PFSK-1 (cell line): ENCODE results near the gene SYTL5.

Experiments used
- FOXP2 ChIP-seq: optimal IDR thresholded peaks from 2 replicates; pipeline ENCODE3; 2011; ENCODE audit warnings: borderline replicate concordance, control low read depth, inconsistent platforms; ENCODE audit not compliant: insufficient read depth; ENCODE audit errors: extremely low read length, extremely low read depth
- POLR2AphosphoS5 ChIP-seq: IDR thresholded peaks from 2 replicates; pipeline ENCODE4 v1.6.1; 2012; ENCODE audit warnings: low read depth, mild to moderate bottlenecking, control low read depth, low read length, moderate library complexity
- SIN3A ChIP-seq: IDR thresholded peaks from 2 replicates; pipeline ENCODE4 v1.6.1; 2012; ENCODE audit warnings: mild to moderate bottlenecking, low read length, moderate library complexity, borderline replicate concordance; ENCODE audit not compliant: insufficient read depth
- TAF1 ChIP-seq: IDR thresholded peaks from 2 replicates; pipeline ENCODE4 v1.6.1; 2012; ENCODE audit warnings: low read length, control low read depth, borderline replicate concordance; ENCODE audit not compliant: insufficient read depth
- TF ChIP-seq, protein P1 (sequence below), 2 experiments: IDR thresholded peaks; 2 replicates each; pipeline versions ENCODE4 v1.6.1 to v1.8.0; 2011 to 2012; ENCODE audit warnings: low read depth in 2 of 2, low read length in 2 of 2, control low read depth in 1 of 2, inconsistent platforms in 1 of 2, mild to moderate bottlenecking in 1 of 2, moderate library complexity in 1 of 2; ENCODE audit not compliant: insufficient read depth in 1 of 2

SYTL5 gene

DNA sequence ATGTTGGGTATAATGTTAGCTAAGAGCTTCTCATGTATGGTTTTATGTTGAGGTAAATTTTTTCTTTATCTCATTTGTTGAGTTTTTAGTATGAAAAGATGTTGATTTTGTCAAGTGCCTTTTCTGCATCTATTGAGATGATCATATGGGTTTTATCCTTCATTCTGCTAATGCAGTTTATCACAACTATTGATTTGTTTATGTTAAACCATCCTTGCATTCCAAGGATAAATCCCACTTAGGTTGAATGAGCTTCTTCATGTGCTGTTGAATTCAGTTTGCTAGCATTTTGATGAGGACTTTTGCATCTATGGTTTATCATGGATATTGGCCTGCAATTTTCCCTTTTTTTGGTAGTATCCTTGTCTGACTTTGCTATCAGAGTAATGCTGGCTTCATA is 93.3 kb downstream of the SYTL5 start:
- TF ChIP-seq TAF1: no peak
- no peak for TF ChIP-seq SIN3A
- TF ChIP-seq, protein P1, sequence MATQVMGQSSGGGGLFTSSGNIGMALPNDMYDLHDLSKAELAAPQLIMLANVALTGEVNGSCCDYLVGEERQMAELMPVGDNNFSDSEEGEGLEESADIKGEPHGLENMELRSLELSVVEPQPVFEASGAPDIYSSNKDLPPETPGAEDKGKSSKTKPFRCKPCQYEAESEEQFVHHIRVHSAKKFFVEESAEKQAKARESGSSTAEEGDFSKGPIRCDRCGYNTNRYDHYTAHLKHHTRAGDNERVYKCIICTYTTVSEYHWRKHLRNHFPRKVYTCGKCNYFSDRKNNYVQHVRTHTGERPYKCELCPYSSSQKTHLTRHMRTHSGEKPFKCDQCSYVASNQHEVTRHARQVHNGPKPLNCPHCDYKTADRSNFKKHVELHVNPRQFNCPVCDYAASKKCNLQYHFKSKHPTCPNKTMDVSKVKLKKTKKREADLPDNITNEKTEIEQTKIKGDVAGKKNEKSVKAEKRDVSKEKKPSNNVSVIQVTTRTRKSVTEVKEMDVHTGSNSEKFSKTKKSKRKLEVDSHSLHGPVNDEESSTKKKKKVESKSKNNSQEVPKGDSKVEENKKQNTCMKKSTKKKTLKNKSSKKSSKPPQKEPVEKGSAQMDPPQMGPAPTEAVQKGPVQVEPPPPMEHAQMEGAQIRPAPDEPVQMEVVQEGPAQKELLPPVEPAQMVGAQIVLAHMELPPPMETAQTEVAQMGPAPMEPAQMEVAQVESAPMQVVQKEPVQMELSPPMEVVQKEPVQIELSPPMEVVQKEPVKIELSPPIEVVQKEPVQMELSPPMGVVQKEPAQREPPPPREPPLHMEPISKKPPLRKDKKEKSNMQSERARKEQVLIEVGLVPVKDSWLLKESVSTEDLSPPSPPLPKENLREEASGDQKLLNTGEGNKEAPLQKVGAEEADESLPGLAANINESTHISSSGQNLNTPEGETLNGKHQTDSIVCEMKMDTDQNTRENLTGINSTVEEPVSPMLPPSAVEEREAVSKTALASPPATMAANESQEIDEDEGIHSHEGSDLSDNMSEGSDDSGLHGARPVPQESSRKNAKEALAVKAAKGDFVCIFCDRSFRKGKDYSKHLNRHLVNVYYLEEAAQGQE (IDR thresholded peaks at IDR 0.05; ENCODE audit: insufficient read depth in 1 of 2, low read depth in 2 of 2, low read length in 2 of 2): no peak
- no peak for TF ChIP-seq POLR2AphosphoS5
- TF ChIP-seq FOXP2: no peak

GRCh38 chrX:38102240-38102639 is 95.9 kb downstream of the SYTL5 start:
- no peak for TF ChIP-seq SIN3A

DNA sequence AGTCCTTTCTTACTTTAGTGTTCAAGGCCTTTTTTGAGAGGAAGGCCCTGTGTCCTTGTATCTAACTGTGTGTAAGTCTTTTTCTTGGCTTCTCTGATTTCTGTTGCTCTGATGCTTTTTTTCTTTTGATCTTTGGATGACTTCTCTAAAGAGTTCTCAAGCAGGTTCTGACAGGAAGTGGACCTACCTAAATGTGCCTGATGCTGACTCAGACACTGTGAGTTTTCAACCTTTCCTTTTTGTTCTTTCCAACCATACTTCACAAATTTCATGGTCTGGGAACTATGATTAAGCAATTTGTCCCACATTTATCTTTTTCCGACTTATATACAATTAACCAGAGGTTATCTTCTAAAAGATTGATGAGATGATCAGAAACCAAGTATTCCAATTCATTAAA is 96.5 kb downstream of the SYTL5 start:
- TF ChIP-seq SIN3A: no peak
- TF ChIP-seq FOXP2: no peak
- no peak for TF ChIP-seq POLR2AphosphoS5
- TF ChIP-seq, protein P1 (IDR thresholded peaks at IDR 0.05; ENCODE audit: insufficient read depth in 1 of 2, low read depth in 2 of 2, low read length in 2 of 2): no peak
- no peak for TF ChIP-seq TAF1

DNA sequence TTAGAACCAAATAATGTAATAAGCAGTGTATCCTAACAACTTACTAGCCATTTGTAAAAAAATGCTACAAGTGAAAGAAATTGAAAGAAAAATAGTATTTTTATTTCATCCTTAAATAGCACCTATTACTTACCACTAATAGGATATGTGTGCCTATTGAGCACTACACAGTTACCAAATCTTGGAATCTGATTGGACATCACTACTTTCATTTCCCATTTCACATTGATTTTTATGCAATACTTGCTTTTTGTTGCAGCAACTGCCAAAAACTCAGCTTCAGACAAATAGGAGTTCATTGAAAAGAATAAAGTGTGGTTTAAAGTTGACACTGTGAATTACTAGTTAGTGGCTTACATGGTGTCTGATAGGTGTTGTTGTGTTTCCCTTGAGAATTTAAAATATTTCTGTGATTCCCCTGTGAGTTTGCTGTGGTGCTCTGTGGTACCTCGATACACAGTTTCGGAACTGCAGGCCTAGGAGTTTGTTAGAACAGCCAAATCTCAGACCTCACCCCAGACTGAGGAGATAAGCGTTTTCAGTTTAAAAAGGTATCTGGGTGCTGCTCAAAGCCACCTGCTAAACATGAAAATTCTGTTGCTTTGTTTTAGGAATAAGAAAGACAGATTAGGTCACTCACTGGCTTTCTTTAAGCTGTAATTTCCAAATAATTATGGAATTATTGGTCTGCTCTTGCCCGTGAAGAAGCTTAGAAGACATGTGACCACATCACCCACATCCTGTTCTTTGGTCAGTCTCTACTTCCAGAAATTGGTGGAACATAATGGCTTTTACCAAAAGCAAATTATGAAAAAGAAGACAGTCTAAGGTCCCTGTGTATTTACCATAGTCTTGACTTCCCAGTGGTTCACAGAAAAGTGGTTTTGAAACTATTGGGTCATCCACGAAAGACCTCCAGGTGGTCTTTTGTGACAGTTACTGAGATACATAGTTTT is 97.8 kb downstream of the SYTL5 start:
- TF ChIP-seq, protein P1 (IDR thresholded peaks at IDR 0.05; ENCODE audit: insufficient read depth in 1 of 2, low read depth in 2 of 2, low read length in 2 of 2): no peak
- TF ChIP-seq SIN3A (no peak), TAF1 (no peak), POLR2AphosphoS5 (no peak), FOXP2 (no peak)

GRCh38 chrX:38105216-38105725 is 98.9 kb downstream of the SYTL5 start:
- no peak for TF ChIP-seq SIN3A
- no peak for TF ChIP-seq POLR2AphosphoS5
- TF ChIP-seq FOXP2: no peak
- TF ChIP-seq TAF1: no peak
- TF ChIP-seq, protein P1 (IDR thresholded peaks at IDR 0.05; ENCODE audit: insufficient read depth in 1 of 2, low read depth in 2 of 2, low read length in 2 of 2): no peak
